ENCODE data around the gene KCNS1. TPM values are rescaled to one million over a fixed set of nuclear protein-coding genes. Genes with fewer than 3 reads are reported as not detected.
"Not testable (repeated sequence)": the region's sequence is repeated elsewhere in the genome, so short reads cannot be mapped to it uniquely, and the experiment has no call there.

Gene KCNS1
- total and polyA plus RNA-seq, 8 donors = 0.30 TPM; not detected in 7

DNA sequence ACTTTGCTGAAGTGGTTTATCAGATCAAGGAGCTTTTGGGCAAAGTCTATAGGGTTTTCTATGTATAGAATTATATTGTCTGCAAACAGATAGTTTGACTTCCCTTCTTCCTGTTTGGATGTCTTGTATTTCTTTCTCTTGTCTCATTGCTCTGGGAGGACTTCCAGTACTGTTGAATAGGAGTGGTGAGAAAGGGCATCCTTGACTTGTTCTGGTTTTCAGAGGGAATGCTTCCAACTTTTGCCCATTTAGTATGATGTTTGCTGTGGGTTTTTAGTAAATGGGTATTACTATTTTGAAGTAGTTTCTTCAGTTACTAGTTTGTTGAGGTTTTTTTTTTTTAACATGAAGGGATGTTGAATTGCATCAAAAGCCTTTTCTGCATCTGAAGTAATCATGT lies 36.1 kb downstream of the KCNS1 start:
- peaks cover 0 to 21% (median 3%) of the 10 kb centered on the region in 4 donors for H3K36me3 ChIP-seq
- TF ChIP-seq EP300 (IDR thresholded peaks at IDR 0.05) (no peak), POLR2AphosphoS5 (IDR thresholded peaks at IDR 0.05) (no peak), CTCF (IDR thresholded peaks at IDR 0.05) (no peak), POLR2A (IDR thresholded peaks at IDR 0.05) (no peak)
- DNase-seq = no peak
- H3K9me3 ChIP-seq = no peaks in the 10 kb centered on the region
- no peak overlapping the region for H3K27ac ChIP-seq
- no peaks in the 10 kb centered on the region for H3K27me3 ChIP-seq
- peaks cover 0 to 15% (median 3%) of the 10 kb centered on the region in 4 donors for H3K4me1 ChIP-seq
- H3K4me3 ChIP-seq = no peak overlapping the region
- intact Hi-C loops (cut with DNase I; ENCODE audit: low total_unique reads) = no loop called here

GRCh38 chr20:45063107-45063506 lies 37.8 kb downstream of the KCNS1 start:
- 82 to 97% (median 90%) methylated on average over 2 of the region's 2 CpGs for WGBS, 5 donors
- H3K4me3 ChIP-seq; H3K27me3 ChIP-seq; H3K9me3 ChIP-seq; intact Hi-C loops (cut with DNase I; ENCODE audit: low total_unique reads); H3K27ac ChIP-seq; DNase-seq: not testable (repeated sequence)
- Histone ChIP-seq H3K4me1 (peaks cover 0 to 13% (median 0%) of the 10 kb centered on the region in 4 donors), H3K36me3 (peaks cover 0 to 19% (median 1%) of the 10 kb centered on the region in 4 donors)

DNA sequence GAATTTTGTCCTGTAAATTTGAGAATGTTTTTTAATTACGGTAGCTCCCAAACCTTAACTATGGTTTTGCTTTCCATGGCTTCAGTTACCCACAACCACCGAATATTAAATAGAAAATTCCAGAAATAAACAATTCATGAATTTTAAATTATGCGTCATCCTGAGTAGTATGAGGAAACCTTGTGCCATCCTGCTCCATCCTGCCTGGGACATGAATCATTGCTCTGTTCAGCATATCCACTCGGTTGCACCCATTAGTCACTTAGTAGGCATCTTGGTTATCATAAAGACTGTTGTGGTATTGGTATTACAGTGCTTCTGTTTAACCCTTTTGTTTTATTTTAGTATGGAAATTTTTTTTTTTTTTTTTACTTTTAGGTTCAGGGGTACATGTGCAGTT lies 39.7 kb downstream of the KCNS1 start:
- 79 to 93% (median 88%) methylated on average over 4 of the region's 4 CpGs for WGBS, 5 donors
- intact Hi-C loops (cut with DNase I; ENCODE audit: low total_unique reads) = no loop called here
- H3K27me3 ChIP-seq = no peaks in the 10 kb centered on the region
- peaks cover 0 to 23% (median 5%) of the 10 kb centered on the region in 4 donors for H3K4me1 ChIP-seq
- TF ChIP-seq POLR2AphosphoS5 (IDR thresholded peaks at IDR 0.05) (no peak), CTCF (IDR thresholded peaks at IDR 0.05) (no peak), POLR2A (IDR thresholded peaks at IDR 0.05) (no peak), EP300 (IDR thresholded peaks at IDR 0.05) (no peak)
- H3K9me3 ChIP-seq = no peaks in the 10 kb centered on the region
- H3K36me3 ChIP-seq = peaks cover 0 to 21% (median 8%) of the 10 kb centered on the region in 4 donors
- H3K27ac ChIP-seq = no peak overlapping the region
- DNase-seq = no peak
- no peak overlapping the region for H3K4me3 ChIP-seq

DNA sequence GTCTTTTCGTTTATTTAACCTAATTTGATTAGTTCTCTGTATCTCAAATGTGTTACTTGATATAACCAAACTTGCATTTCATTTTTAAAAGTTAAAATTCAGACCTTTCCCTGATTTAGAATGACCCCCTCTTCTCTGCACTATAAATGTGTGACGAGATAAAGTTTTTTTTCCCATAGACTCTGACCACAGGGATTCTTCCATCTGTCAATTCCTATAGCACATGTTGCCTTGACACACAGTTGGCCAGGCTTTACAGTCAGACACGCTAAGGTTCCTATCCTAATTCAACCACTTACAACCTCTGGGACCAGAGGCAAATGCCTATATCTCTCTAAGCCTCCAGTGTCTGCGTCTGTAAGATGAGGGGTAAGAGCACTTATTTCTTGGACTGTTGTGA lies 40.6 kb downstream of the KCNS1 start:
- Histone ChIP-seq H3K4me3 (no peak overlapping the region), H3K36me3 (peaks cover 0 to 26% (median 8%) of the 10 kb centered on the region in 4 donors), H3K9me3 (no peaks in the 10 kb centered on the region), H3K4me1 (peaks cover 0 to 26% (median 5%) of the 10 kb centered on the region in 4 donors), H3K27ac (no peak overlapping the region), H3K27me3 (no peaks in the 10 kb centered on the region)
- no peak for DNase-seq
- TF ChIP-seq POLR2AphosphoS5 (IDR thresholded peaks at IDR 0.05) = no peak
- intact Hi-C loops (cut with DNase I; ENCODE audit: low total_unique reads) = no loop called here
- WGBS, 5 donors = 86 to 91% (median 88%) methylated on average over 4 of the region's 4 CpGs

- Histone ChIP-seq H3K4me3 (no peak overlapping the region), H3K36me3 (peaks cover 0 to 36% (median 8%) of the 10 kb centered on the region in 4 donors), H3K27me3 (no peaks in the 10 kb centered on the region), H3K4me1 (peaks cover 0 to 20% (median 5%) of the 10 kb centered on the region in 4 donors), H3K9me3 (no peaks in the 10 kb centered on the region), H3K27ac (no peak overlapping the region)
- intact Hi-C loops (cut with DNase I; ENCODE audit: low total_unique reads) = no loop called here
- TF ChIP-seq POLR2AphosphoS5 (IDR thresholded peaks at IDR 0.05) = no peak
- no peak for TF ChIP-seq CTCF (IDR thresholded peaks at IDR 0.05)
- no peak for DNase-seq
- WGBS, 5 donors = 86 to 92% (median 87%) methylated on average over 6 of the region's 6 CpGs
These were observed 41.8 kb downstream of the KCNS1 start for GRCh38 chr20:45059022-45059728.

Data from stomach (tissue), 9 donors.